K562 (cell line): ENCODE results near the gene MKNK2. TPM values are rescaled to one million over a fixed set of nuclear protein-coding genes. Genes with fewer than 3 reads are reported as not detected.
A peak's percentile ranks its signal among the peaks of the same experiment; 100 is the strongest.

ENCODE experiments used
- ATAC-seq: fragments of 200-7000 bp; cut with Tn5 transposase; 3 replicates; pipeline ENCODE4 v1.9.1; 2020; ENCODE audit warnings: moderate library complexity
- BruUV-seq: library from RNA; stranded (reverse); fragments of 400-500 nt; replicated peaks from 2 replicates; lab custom pipeline; 2021; lab: Mats Ljungman, UMichigan
- CTCF ChIA-PET: fragments of 300-600 bp; formaldehyde crosslinking; extraction: SDS; loops from one replicate; lab custom pipeline; 2021; ENCODE audit warnings: low intra/inter-chr PET ratio; lab: Yijun Ruan, JAX
- POLR2A ChIA-PET: fragments of 300-600, 350-650 bp; sonication (Branson Sonifier 250); formaldehyde crosslinking; extraction: SDS; loops from one replicate; lab custom pipeline; 2021; ENCODE audit warnings: antibody characterized with exemption, inconsistent platforms; lab: Yijun Ruan, JAX
- DNase-seq, 4 experiments: peaks; one replicate each; pipeline versions ENCODE4 v3.0.0 to v3.0.0-alpha.2; 2011 to 2018; ENCODE audit warnings: low spot score in 3 of 4, mixed read lengths in 3 of 4; ENCODE audit errors: extremely low read depth in 1 of 4
- FAIRE-seq: peaks from 2 replicates; lab custom pipeline; 2011; peaks lifted over from hg19 to GRCh38; lab: Jason Lieb, UNC
- H2AFZ ChIP-seq: 2 replicates; pipeline ENCODE4 v1.6.0; 2011; ENCODE audit warnings: low read depth, low read length, control low read depth, inconsistent platforms
- H3K27ac ChIP-seq: fragments of 200-600 bp; 3 replicates; pipeline ENCODE4 v1.8.0; 2011; ENCODE audit warnings: low read depth, mild to moderate bottlenecking, control low read depth, inconsistent platforms, low read length, moderate library complexity, mixed read lengths; ENCODE audit errors: extremely low read depth
- H3K27me3 ChIP-seq, 2 experiments: fragments of 300-600 bp in 1 of 2; 2 replicates in 1 of 2; 3 replicates in 1 of 2; pipeline versions ENCODE4 v1.6.0 to v1.8.0; 2011; ENCODE audit warnings: inconsistent platforms in 2 of 2, low read length in 2 of 2, mild to moderate bottlenecking in 1 of 2, mixed read lengths in 1 of 2, moderate library complexity in 1 of 2; ENCODE audit not compliant: control insufficient read depth in 2 of 2, insufficient read depth in 2 of 2
- H3K36me3 ChIP-seq: fragments of 300-600 bp; 3 replicates; pipeline ENCODE4 v1.8.0; 2011; ENCODE audit warnings: mild to moderate bottlenecking, low read length, inconsistent platforms; ENCODE audit not compliant: control insufficient read depth, insufficient read depth
- H3K4me1 ChIP-seq, 2 experiments: fragments of 200-600 bp in 1 of 2; replicated peaks in 1 of 2; 2 replicates in 1 of 2; 3 replicates in 1 of 2; pipeline versions ENCODE4 v1.5.1 to v1.8.0; 2011; ENCODE audit warnings: inconsistent platforms in 2 of 2, low read length in 2 of 2, mild to moderate bottlenecking in 1 of 2, mixed read lengths in 1 of 2, moderate library complexity in 1 of 2; ENCODE audit not compliant: control insufficient read depth in 2 of 2, insufficient read depth in 2 of 2
- H3K4me2 ChIP-seq: 2 replicates; pipeline ENCODE4 v1.6.1; 2011; ENCODE audit warnings: low read length, control low read depth, inconsistent platforms, mixed read lengths; ENCODE audit not compliant: insufficient read depth
- H3K4me3 ChIP-seq: fragments of 200-600 bp; sonication (generic), shearing (Covaris generic); 2 replicates; pipeline ENCODE4 v1.5.1; 2016; ENCODE audit warnings: control low read depth, inconsistent platforms
- H3K79me2 ChIP-seq: fragments of 200-600 bp; 3 replicates; pipeline ENCODE4 v1.8.0; 2011; ENCODE audit warnings: low read length, inconsistent platforms; ENCODE audit not compliant: control insufficient read depth, insufficient read depth
- H3K9ac ChIP-seq, 2 experiments: 2 replicates each; pipeline versions ENCODE4 v1.6.0 to v1.6.1; 2011; ENCODE audit warnings: low read depth in 2 of 2, low read length in 2 of 2, control low read depth in 1 of 2, inconsistent platforms in 1 of 2, mild to moderate bottlenecking in 1 of 2, mixed read lengths in 1 of 2; ENCODE audit not compliant: insufficient read depth in 1 of 2
- H3K9me1 ChIP-seq: one replicate; pipeline ENCODE4 v1.6.0; 2011; ENCODE audit warnings: inconsistent platforms, mild to moderate bottlenecking, low read length, moderate library complexity; ENCODE audit not compliant: control insufficient read depth, insufficient read depth
- H3K9me3 ChIP-seq: replicated peaks from 2 replicates; pipeline ENCODE4 v1.5.1; 2011; ENCODE audit warnings: low read depth, low read length, inconsistent platforms; ENCODE audit not compliant: control insufficient read depth, insufficient read depth
- H4K20me1 ChIP-seq: replicated peaks from 2 replicates; pipeline ENCODE4 v1.6.1; 2011; ENCODE audit warnings: low read length, inconsistent platforms, mixed read lengths; ENCODE audit not compliant: control insufficient read depth, insufficient read depth
- BRF1 ChIP-seq: IDR thresholded peaks from 3 replicates; pipeline ENCODE4 v1.6.1; 2011; ENCODE audit warnings: borderline replicate concordance, mild to moderate bottlenecking; ENCODE audit not compliant: insufficient read length; ENCODE audit errors: extremely low read depth
- ETV6 ChIP-seq, 3 experiments: fragments of 150-350 bp in 1 of 3; sonication (generic) in 1 of 3; formaldehyde crosslinking in 1 of 3; IDR thresholded peaks; 2 replicates each; pipeline versions ENCODE4 v1.6.1 to v1.8.0; 2014 to 2022; ENCODE audit warnings: borderline replicate concordance in 2 of 3, low read depth in 2 of 3, antibody characterized with exemption in 1 of 3, low read length in 1 of 3, mild to moderate bottlenecking in 1 of 3, missing genetic modification reagents in 1 of 3
- IFI16 ChIP-seq: fragments of 250-450 bp; sonication (Bioruptor Pico); IDR thresholded peaks from 2 replicates; pipeline ENCODE4 v2.1.2; 2022; ENCODE audit warnings: mild to moderate bottlenecking, inconsistent platforms
- NCOA1 ChIP-seq: fragments of 450-650 bp; IDR thresholded peaks from 2 replicates; pipeline ENCODE4 v1.6.1; 2016; ENCODE audit warnings: low read depth
- SAFB ChIP-seq: fragments of 200-400 bp; formaldehyde crosslinking; IDR thresholded peaks from 2 replicates; pipeline ENCODE4 v1.6.1; 2017; ENCODE audit warnings: low read depth, low read length, borderline replicate concordance
- SAP30 ChIP-seq: fragments of 200-600 bp; sonication (generic); IDR thresholded peaks from 2 replicates; pipeline ENCODE4 v1.6.1; 2012; ENCODE audit warnings: borderline replicate concordance, low read depth, mild to moderate bottlenecking, moderate library complexity, low read length, control low read depth, inconsistent platforms; ENCODE audit not compliant: insufficient read depth, poor library complexity, severe bottlenecking
- SREBF1 ChIP-seq: fragments of 150-350 bp; IDR thresholded peaks from 2 replicates; pipeline ENCODE4 v1.6.1; 2014; ENCODE audit warnings: antibody characterized with exemption, low read depth, low read length, borderline replicate concordance
- STAG1 ChIP-seq: sonication (generic); formaldehyde crosslinking; IDR thresholded peaks from 2 replicates; pipeline ENCODE4 v1.5.0; 2020; ENCODE audit warnings: missing genetic modification reagents, borderline replicate concordance
- ZBED1 ChIP-seq: IDR thresholded peaks from 2 replicates; pipeline ENCODE4 v1.6.1; 2014
- ZNF140 ChIP-seq: fragments of 250-450 bp; sonication (Bioruptor Pico); IDR thresholded peaks from 2 replicates; pipeline ENCODE4 v1.8.0; 2021; ENCODE audit warnings: moderate library complexity, mild to moderate bottlenecking, inconsistent platforms
- ZNF175 ChIP-seq: fragments of 200-800 bp; sonication (Bioruptor generic); IDR thresholded peaks from 2 replicates; pipeline ENCODE4 v1.6.1; 2016; ENCODE audit warnings: low read depth, mild to moderate bottlenecking, missing genetic modification characterization, missing compliant biosample characterization
- ZNF253 ChIP-seq: fragments of 250-450 bp; sonication (Bioruptor Pico); conservative IDR thresholded peaks from 2 replicates; pipeline ENCODE4 v1.6.1; 2021; ENCODE audit warnings: mild to moderate bottlenecking
- ZNF695 ChIP-seq: fragments of 450-650 bp; formaldehyde crosslinking; IDR thresholded peaks from 2 replicates; pipeline ENCODE4 v1.4.0; 2020; ENCODE audit warnings: mild to moderate bottlenecking, moderate library complexity
- WGBS: fragments of 100-300 bp; shearing (Covaris generic); methylation state at CpG from one replicate; pipeline ENCODE4 v1.1.6; 2016; ENCODE audit warnings: low coverage, mixed read lengths; ENCODE audit not compliant: insufficient coverage; ENCODE audit errors: missing lambda C conversion rate; 5-methylcytosine and 5-hydroxymethylcytosine counted together
- in situ Hi-C: fragments of 300-500 bp; cut with MboI; formaldehyde crosslinking; loops from 4 replicates; pipeline ENCODE4 v1.15.0; 2018; ENCODE audit warnings: inconsistent platforms, mixed read lengths
- intact Hi-C: fragments of 100-400 bp; cut with micrococcal nuclease; formaldehyde crosslinking; loops from 2 replicates; pipeline ENCODE4 v1.14.2; 2022
- polyA plus RNA-seq, 8 experiments: library from polyadenylated mRNA; depleted of rRNA in 4 of 8; stranded (reverse) in 5 of 8; unstranded in 3 of 8; fragments of >200 nt; fragmentation: Nextera tagmentation in 2 of 8; fragmentation: Illumina TruSeq in 1 of 8; extraction: Ambion mirVana in 2 of 8; extraction: Trizol in 1 of 8; gene quantifications; 2 replicates each; pipeline versions ENCODE4 v1.2.1 to v1.2.3, GENCODE V29; 2011 to 2014; ENCODE audit warnings: inconsistent platforms in 1 of 8, missing spikeins in 1 of 8
- total RNA-seq, 7 experiments: library from RNA; depleted of rRNA in 6 of 7; stranded (reverse); fragments of >200 nt in 6 of 7; fragmentation: Illumina TruSeq in 2 of 7; extraction: Trizol in 2 of 7; gene quantifications; 2 replicates each; pipeline versions ENCODE4 v1.2.1 to v1.2.3, GENCODE V29; 2011 to 2021; ENCODE audit warnings: low replicate concordance in 1 of 7
- TF ChIP-seq, protein P1 (sequence below): fragments of 450-650 bp; IDR thresholded peaks from 2 replicates; pipeline ENCODE4 v1.6.1; 2017; ENCODE audit warnings: antibody characterized with exemption, mild to moderate bottlenecking
- TF ChIP-seq, protein P2 (sequence below): sonication (generic); formaldehyde crosslinking; IDR thresholded peaks from 2 replicates; pipeline ENCODE4 v1.4.0; 2020; ENCODE audit warnings: mild to moderate bottlenecking, missing genetic modification reagents

MKNK2 gene
- total and polyA plus RNA-seq, 9 of the 15 experiments (the other 6 are each of a cell fraction or from before 2014, with no cell fraction given) = 5.1 to 191 (median 51.9) TPM

- intact Hi-C loops (loop anchor here (5.0 kb wide), 1 partner anchor 138 kb away; no protein-coding TSS in a partner anchor), in situ Hi-C loops (loop anchor here (5.0 kb wide), 1 partner anchor 43 kb away; no protein-coding TSS in a partner anchor)
- Histone ChIP-seq H2AFZ (peak overlapping the region; percentile 41; the same call in 1 of the 2 replicates), H3K36me3 (no peaks in the 10 kb centered on the region), H3K27me3 (no peaks in the 10 kb centered on the region), H3K4me1 (peaks cover 15 to 54% of the 10 kb centered on the region in 2 experiments), H4K20me1 (no peaks in the 10 kb centered on the region), H3K4me3 (no peak overlapping the region), H3K9me1 (no peaks in the 10 kb centered on the region), H3K9me3 (no peaks in the 10 kb centered on the region), H3K79me2 (peaks cover 9% of the 10 kb centered on the region; the same call in 2 of the 3 replicates), H3K9ac (peak overlapping the region in 1 of 2 experiments; percentile 81; a peak in 2 of 4 replicates), H3K27ac (no peak overlapping the region), H3K4me2 (no peak overlapping the region)
- ChIA-PET POLR2A (no interaction called here), CTCF (no interaction called here)
- no TSS peak for BruUV-seq
- DNase-seq (no peak), ATAC-seq (no peak), FAIRE-seq (no peak)
- WGBS = 87% methylated on average over 27 of the region's 38 CpGs
- TF ChIP-seq ZNF253 (CRISPR knock-in tag) = no peak
- no peak for TF ChIP-seq SREBF1
- TF ChIP-seq ZNF175 = no peak
- TF ChIP-seq STAG1 = no peak
- TF ChIP-seq IFI16 (CRISPR knock-in tag) = no peak
- no peak for TF ChIP-seq NCOA1
- TF ChIP-seq SAP30 = no peak
- TF ChIP-seq SAFB = no peak
- TF ChIP-seq BRF1 = no peak
- no peak for TF ChIP-seq ZNF695
- TF ChIP-seq ZBED1 = no peak
- TF ChIP-seq, protein P1, sequence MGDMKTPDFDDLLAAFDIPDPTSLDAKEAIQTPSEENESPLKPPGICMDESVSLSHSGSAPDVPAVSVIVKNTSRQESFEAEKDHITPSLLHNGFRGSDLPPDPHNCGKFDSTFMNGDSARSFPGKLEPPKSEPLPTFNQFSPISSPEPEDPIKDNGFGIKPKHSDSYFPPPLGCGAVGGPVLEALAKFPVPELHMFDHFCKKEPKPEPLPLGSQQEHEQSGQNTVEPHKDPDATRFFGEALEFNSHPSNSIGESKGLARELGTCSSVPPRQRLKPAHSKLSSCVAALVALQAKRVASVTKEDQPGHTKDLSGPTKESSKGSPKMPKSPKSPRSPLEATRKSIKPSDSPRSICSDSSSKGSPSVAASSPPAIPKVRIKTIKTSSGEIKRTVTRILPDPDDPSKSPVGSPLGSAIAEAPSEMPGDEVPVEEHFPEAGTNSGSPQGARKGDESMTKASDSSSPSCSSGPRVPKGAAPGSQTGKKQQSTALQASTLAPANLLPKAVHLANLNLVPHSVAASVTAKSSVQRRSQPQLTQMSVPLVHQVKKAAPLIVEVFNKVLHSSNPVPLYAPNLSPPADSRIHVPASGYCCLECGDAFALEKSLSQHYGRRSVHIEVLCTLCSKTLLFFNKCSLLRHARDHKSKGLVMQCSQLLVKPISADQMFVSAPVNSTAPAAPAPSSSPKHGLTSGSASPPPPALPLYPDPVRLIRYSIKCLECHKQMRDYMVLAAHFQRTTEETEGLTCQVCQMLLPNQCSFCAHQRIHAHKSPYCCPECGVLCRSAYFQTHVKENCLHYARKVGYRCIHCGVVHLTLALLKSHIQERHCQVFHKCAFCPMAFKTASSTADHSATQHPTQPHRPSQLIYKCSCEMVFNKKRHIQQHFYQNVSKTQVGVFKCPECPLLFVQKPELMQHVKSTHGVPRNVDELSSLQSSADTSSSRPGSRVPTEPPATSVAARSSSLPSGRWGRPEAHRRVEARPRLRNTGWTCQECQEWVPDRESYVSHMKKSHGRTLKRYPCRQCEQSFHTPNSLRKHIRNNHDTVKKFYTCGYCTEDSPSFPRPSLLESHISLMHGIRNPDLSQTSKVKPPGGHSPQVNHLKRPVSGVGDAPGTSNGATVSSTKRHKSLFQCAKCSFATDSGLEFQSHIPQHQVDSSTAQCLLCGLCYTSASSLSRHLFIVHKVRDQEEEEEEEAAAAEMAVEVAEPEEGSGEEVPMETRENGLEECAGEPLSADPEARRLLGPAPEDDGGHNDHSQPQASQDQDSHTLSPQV = no peak
- TF ChIP-seq, protein P2, sequence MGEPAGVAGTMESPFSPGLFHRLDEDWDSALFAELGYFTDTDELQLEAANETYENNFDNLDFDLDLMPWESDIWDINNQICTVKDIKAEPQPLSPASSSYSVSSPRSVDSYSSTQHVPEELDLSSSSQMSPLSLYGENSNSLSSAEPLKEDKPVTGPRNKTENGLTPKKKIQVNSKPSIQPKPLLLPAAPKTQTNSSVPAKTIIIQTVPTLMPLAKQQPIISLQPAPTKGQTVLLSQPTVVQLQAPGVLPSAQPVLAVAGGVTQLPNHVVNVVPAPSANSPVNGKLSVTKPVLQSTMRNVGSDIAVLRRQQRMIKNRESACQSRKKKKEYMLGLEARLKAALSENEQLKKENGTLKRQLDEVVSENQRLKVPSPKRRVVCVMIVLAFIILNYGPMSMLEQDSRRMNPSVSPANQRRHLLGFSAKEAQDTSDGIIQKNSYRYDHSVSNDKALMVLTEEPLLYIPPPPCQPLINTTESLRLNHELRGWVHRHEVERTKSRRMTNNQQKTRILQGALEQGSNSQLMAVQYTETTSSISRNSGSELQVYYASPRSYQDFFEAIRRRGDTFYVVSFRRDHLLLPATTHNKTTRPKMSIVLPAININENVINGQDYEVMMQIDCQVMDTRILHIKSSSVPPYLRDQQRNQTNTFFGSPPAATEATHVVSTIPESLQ (CRISPR knock-in tag) = no peak
- no peak for TF ChIP-seq ETV6 (IDR thresholded peaks at IDR 0.05; ENCODE audit: borderline replicate concordance in 1 of 2, low read depth in 2 of 2, low read length in 1 of 2)
- no peak for TF ChIP-seq ETV6 (CRISPR knock-in tag; IDR thresholded peaks at IDR 0.05; ENCODE audit: borderline replicate concordance)
- no peak for TF ChIP-seq ZNF140 (CRISPR knock-in tag)
Measured at GRCh38 chr19:2064788-2065524, 13.9 kb upstream of the MKNK2 start.
